Measurements from ENCODE around the gene FETUB. TPM values are rescaled to one million over a fixed set of nuclear protein-coding genes. Genes with fewer than 3 reads are reported as not detected.
A peak's percentile ranks its signal among the peaks of the same experiment; 100 is the strongest.

Gene FETUB
- not detected for total RNA-seq
- long read RNA-seq: 0 reads

- intact Hi-C loops (cut with DNase I): no loop called here
- DNase-seq (ENCODE audit: low spot score): no peak
Measured at GRCh38 chr3:186639778-186640472, at the start of gene FETUB. TSS of gene FETUB (plus strand) at chr3:186640399. CDS start at chr3:186640461, 62 bp downstream.

- intact Hi-C loops (cut with DNase I): no loop called here
- DNase-seq (ENCODE audit: low spot score): no peak
Measured at GRCh38 chr3:186590580-186591295, 49.5 kb upstream of the FETUB start.

- intact Hi-C loops (cut with DNase I): no loop called here
- no peak for DNase-seq (ENCODE audit: low spot score)
Measured at GRCh38 chr3:186592682-186593081, 47.5 kb upstream of the FETUB start.

GRCh38 chr3:186593862-186594261 is 46.3 kb upstream of the FETUB start:
- intact Hi-C loops (cut with DNase I): no loop called here

GRCh38 chr3:186594591-186595113 is 45.5 kb upstream of the FETUB start:
- DNase-seq (ENCODE audit: low spot score): no peak
- intact Hi-C loops (cut with DNase I): no loop called here

More at GRCh38 chr3:186593862-186594261, 46.3 kb upstream of the FETUB start:
- no peak for DNase-seq (ENCODE audit: low spot score)

GRCh38 chr3:186596568-186597287 is 43.5 kb upstream of the FETUB start:
- no peak for DNase-seq (ENCODE audit: low spot score)
- intact Hi-C loops (cut with DNase I): no loop called here

GRCh38 chr3:186598108-186598784 is 42.0 kb upstream of the FETUB start:
- peak; percentile 83 for DNase-seq (ENCODE audit: low spot score)
- intact Hi-C loops (cut with DNase I): no loop called here

- no peak for DNase-seq (ENCODE audit: low spot score)
- intact Hi-C loops (cut with DNase I): no loop called here
Measured at GRCh38 chr3:186598794-186599141, 41.4 kb upstream of the FETUB start.

- no peak for DNase-seq (ENCODE audit: low spot score)
- intact Hi-C loops (cut with DNase I): no loop called here
Measured at GRCh38 chr3:186599142-186599784, 40.9 kb upstream of the FETUB start.

- no peak for DNase-seq (ENCODE audit: low spot score)
- intact Hi-C loops (cut with DNase I): no loop called here
Measured at GRCh38 chr3:186599785-186600166, 40.4 kb upstream of the FETUB start.

- no peak for DNase-seq (ENCODE audit: low spot score)
- intact Hi-C loops (cut with DNase I): no loop called here
Measured at GRCh38 chr3:186600896-186601295, 39.3 kb upstream of the FETUB start.

- intact Hi-C loops (cut with DNase I): no loop called here
- DNase-seq (ENCODE audit: low spot score): no peak
Measured at GRCh38 chr3:186603159-186603558, 37.0 kb upstream of the FETUB start.

GRCh38 chr3:186605078-186605477 is 35.1 kb upstream of the FETUB start:
- intact Hi-C loops (cut with DNase I): no loop called here
- DNase-seq (ENCODE audit: low spot score): no peak

- intact Hi-C loops (cut with DNase I): no loop called here
- no peak for DNase-seq (ENCODE audit: low spot score)
Measured at GRCh38 chr3:186605561-186606545, 34.3 kb upstream of the FETUB start.

- intact Hi-C loops (cut with DNase I): no loop called here
- DNase-seq (ENCODE audit: low spot score): no peak
Measured at GRCh38 chr3:186608624-186609215, 31.5 kb upstream of the FETUB start.

- intact Hi-C loops (cut with DNase I): no loop called here
- no peak for DNase-seq (ENCODE audit: low spot score)
Measured at GRCh38 chr3:186609247-186609868, 30.8 kb upstream of the FETUB start.

- no peak for DNase-seq (ENCODE audit: low spot score)
- intact Hi-C loops (cut with DNase I): no loop called here
Measured at GRCh38 chr3:186612065-186612464, 28.1 kb upstream of the FETUB start.
